A673 (cell line): ENCODE data around the gene RADX. TPM values are rescaled to one million over a fixed set of nuclear protein-coding genes. Genes with fewer than 3 reads are reported as not detected.

Experiments
- BruUV-seq: library from RNA; stranded (reverse); fragments of 400-500 nt; replicated peaks from 2 replicates; lab custom pipeline; 2021; lab: Mats Ljungman, UMichigan
- CTCF ChIA-PET: fragments of 300-600 bp; sonication (Branson Sonifier 250); formaldehyde crosslinking; loops from one replicate; lab custom pipeline; 2022; ENCODE audit warnings: antibody characterized with exemption; lab: Charles Lee
- POLR2A ChIA-PET: fragments of 300-600 bp; sonication (Branson Sonifier 250); formaldehyde crosslinking; loops from one replicate; lab custom pipeline; 2022; ENCODE audit warnings: antibody characterized with exemption; ENCODE audit not compliant: low non-redundant PET; lab: Charles Lee
- DNase-seq: peaks from one replicate; pipeline ENCODE4 v3.0.0-alpha.2; 2015; ENCODE audit warnings: low spot score
- H3K27ac ChIP-seq: fragments of 200-600 bp; sonication (generic); 2 replicates; pipeline ENCODE4 v1.5.1; 2016; ENCODE audit warnings: mixed run types, low read depth, mild to moderate bottlenecking, mixed read lengths, antibody characterized with exemption, low read length; ENCODE audit not compliant: poor library complexity, severe bottlenecking
- H3K27me3 ChIP-seq: fragments of 200-600 bp; sonication (generic); replicated peaks from 2 replicates; pipeline ENCODE4 v1.6.1; 2017; ENCODE audit warnings: mixed run types, low read depth, mild to moderate bottlenecking, mixed read lengths, antibody characterized with exemption, low read length; ENCODE audit not compliant: insufficient read depth, poor library complexity
- H3K36me3 ChIP-seq: fragments of 200-600 bp; sonication (generic); 2 replicates; pipeline ENCODE4 v1.6.1; 2016; ENCODE audit warnings: mixed run types, mild to moderate bottlenecking, mixed read lengths, antibody characterized with exemption, low read length; ENCODE audit not compliant: insufficient read depth, poor library complexity, severe bottlenecking
- H3K4me1 ChIP-seq: fragments of 200-600 bp; sonication (generic); 2 replicates; pipeline ENCODE4 v1.6.1; 2017; ENCODE audit warnings: mixed run types, mild to moderate bottlenecking, mixed read lengths, antibody characterized with exemption, low read length; ENCODE audit not compliant: insufficient read depth, poor library complexity, severe bottlenecking
- H3K4me3 ChIP-seq: fragments of 200-600 bp; sonication (generic); 2 replicates; pipeline ENCODE4 v1.5.1; 2016; ENCODE audit warnings: low read depth, mixed run types, mild to moderate bottlenecking, mixed read lengths, low read length; ENCODE audit not compliant: poor library complexity, severe bottlenecking
- H3K9me3 ChIP-seq: fragments of 200-600 bp; sonication (generic); 2 replicates; pipeline ENCODE4 v1.6.1; 2016; ENCODE audit warnings: mixed run types, low read depth, mild to moderate bottlenecking, mixed read lengths, antibody characterized with exemption, low read length; ENCODE audit not compliant: poor library complexity, severe bottlenecking
- CTCF ChIP-seq: fragments of 300-800, 200-600 bp; sonication (generic); conservative IDR thresholded peaks from 2 replicates; pipeline ENCODE4 v1.5.1; 2017; ENCODE audit warnings: low read depth, mild to moderate bottlenecking, antibody characterized with exemption, low read length, moderate library complexity, mixed read lengths
- EZH2 ChIP-seq: fragments of 200-600 bp; sonication (generic); IDR thresholded peaks from 2 replicates; pipeline ENCODE4 v1.6.1; 2017; ENCODE audit warnings: borderline replicate concordance, low read depth, mild to moderate bottlenecking, mixed read lengths, antibody characterized with exemption, low read length; ENCODE audit not compliant: poor library complexity, severe bottlenecking
- intact Hi-C: fragments of 100-400 bp; cut with micrococcal nuclease; formaldehyde crosslinking; loops from one replicate; pipeline ENCODE4 v1.10.0; 2022; ENCODE audit not compliant: unreplicated experiment
- total RNA-seq: library from RNA; stranded (reverse); gene quantifications from 2 replicates; pipeline ENCODE4 v1.2.3, GENCODE V29; 2021

RADX gene
- total RNA-seq, 1 experiment from 2014 or later: not detected

DNA sequence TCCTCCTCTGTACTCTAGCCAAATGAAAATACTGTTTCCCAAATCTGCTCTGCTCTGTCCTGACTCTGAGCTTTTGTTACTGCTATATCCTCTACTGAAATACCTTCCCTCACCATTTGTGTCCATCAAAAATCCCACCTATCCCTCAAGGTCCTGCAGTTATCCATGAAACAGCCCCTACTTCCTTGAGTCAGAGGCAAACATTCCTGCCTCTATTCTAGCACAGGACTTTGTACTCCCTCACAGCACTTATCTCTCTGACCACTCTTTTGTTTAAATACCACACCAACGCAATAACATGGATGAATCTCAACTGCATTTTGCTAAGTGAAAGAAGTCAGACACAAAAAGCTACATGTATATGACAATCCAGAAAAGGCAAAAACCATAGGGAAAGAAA, 104.2 kb downstream of the RADX start:
- no peaks in the 10 kb centered on the region for H3K4me1 ChIP-seq
- no peak for TF ChIP-seq EZH2
- TF ChIP-seq CTCF: no peak
- POLR2A ChIA-PET: no interaction called here
- intact Hi-C loops: no loop called here
- H3K27ac ChIP-seq: no peak overlapping the region
- no peaks in the 10 kb centered on the region for H3K9me3 ChIP-seq
- no peaks in the 10 kb centered on the region for H3K36me3 ChIP-seq
- BruUV-seq: no TSS peak
- CTCF ChIA-PET: no interaction called here
- DNase-seq: no peak
- H3K27me3 ChIP-seq: peaks cover 6% of the 10 kb centered on the region
- H3K4me3 ChIP-seq: no peak overlapping the region

DNA sequence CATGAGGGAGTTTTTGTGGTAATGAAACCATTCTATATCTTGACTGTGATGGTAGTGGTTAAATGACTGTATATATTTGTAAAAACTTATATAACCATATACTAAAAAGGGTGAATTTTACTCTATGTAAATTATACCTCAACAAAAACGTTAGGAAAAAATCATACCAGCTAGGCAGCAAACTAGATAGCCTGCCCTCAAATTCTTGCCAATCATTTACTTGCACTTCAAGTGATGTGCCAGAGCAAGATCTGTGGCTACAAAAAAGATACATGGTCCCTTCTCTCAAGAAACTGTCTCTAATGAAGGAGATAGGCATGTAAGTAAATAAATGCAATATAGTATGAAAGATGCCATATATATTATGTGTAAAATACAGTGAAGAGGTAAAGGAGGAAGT, 104.7 kb downstream of the RADX start:
- DNase-seq: no peak
- Histone ChIP-seq H3K27ac (no peak overlapping the region), H3K4me3 (no peak overlapping the region), H3K9me3 (no peaks in the 10 kb centered on the region), H3K36me3 (no peaks in the 10 kb centered on the region), H3K4me1 (no peaks in the 10 kb centered on the region), H3K27me3 (peaks cover 6% of the 10 kb centered on the region)
- intact Hi-C loops: no loop called here
- no TSS peak for BruUV-seq
- ChIA-PET CTCF (no interaction called here), POLR2A (no interaction called here)
- TF ChIP-seq CTCF (no peak), EZH2 (no peak)

DNA sequence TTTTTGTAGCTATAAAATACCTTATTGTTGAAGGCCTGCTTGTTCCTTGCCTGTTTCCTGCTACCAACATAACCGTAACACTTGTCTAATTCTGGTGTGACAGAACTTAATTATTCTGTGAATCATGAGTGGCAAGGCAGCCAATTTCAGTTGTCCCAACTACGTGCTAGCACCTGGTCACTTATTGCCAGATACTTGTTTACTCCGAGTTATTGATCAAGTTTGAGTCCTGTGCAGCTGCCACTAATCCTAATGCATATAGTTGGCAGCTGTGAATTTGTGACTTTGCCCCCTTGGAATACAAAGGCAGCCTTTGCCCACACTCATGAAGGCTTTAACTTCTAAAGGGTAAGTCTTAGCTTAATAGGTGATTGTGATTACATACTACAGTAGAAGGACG, 106.9 kb downstream of the RADX start:
- no peak for TF ChIP-seq EZH2
- TF ChIP-seq CTCF: no peak
- H3K4me1 ChIP-seq: no peaks in the 10 kb centered on the region
- no peak overlapping the region for H3K4me3 ChIP-seq
- no peak overlapping the region for H3K27ac ChIP-seq
- DNase-seq: no peak
- intact Hi-C loops: no loop called here
- POLR2A ChIA-PET: no interaction called here
- no peaks in the 10 kb centered on the region for H3K36me3 ChIP-seq
- BruUV-seq: no TSS peak
- CTCF ChIA-PET: no interaction called here
- no peaks in the 10 kb centered on the region for H3K9me3 ChIP-seq
- peaks cover 6% of the 10 kb centered on the region for H3K27me3 ChIP-seq

- POLR2A ChIA-PET: no interaction called here
- intact Hi-C loops: no loop called here
- H3K9me3 ChIP-seq: no peaks in the 10 kb centered on the region
- BruUV-seq: no TSS peak
- CTCF ChIA-PET: no interaction called here
- H3K4me3 ChIP-seq: no peak overlapping the region
- H3K27me3 ChIP-seq: peaks cover 61% of the 10 kb centered on the region
- TF ChIP-seq EZH2: no peak
- no peak for TF ChIP-seq CTCF
- no peak for DNase-seq
- H3K27ac ChIP-seq: no peak overlapping the region
- H3K36me3 ChIP-seq: no peaks in the 10 kb centered on the region
- no peaks in the 10 kb centered on the region for H3K4me1 ChIP-seq
Observed at GRCh38 chrX:106725931-106726330, 114.2 kb downstream of the RADX start.
